Measurements from ENCODE around the gene RNF7.

GRCh38 chr3:141763088-141763750, 25.1 kb downstream of the RNF7 start, which contains the start of gene GRK7:
- no peak for TF ChIP-seq CTCF (IDR thresholded peaks at IDR 0.05; ENCODE audit: extremely low read depth in 1 of 2, insufficient read depth in 1 of 2, low read depth in 1 of 2, low read length in 2 of 2)
- no peak for TF ChIP-seq POLR2A (IDR thresholded peaks at IDR 0.05; ENCODE audit: low read depth, low read length)
- no peak for TF ChIP-seq EZH2 (IDR thresholded peaks at IDR 0.05; ENCODE audit: borderline replicate concordance, low read depth, low read length, severe bottlenecking)
- no peak for TF ChIP-seq MYC (IDR thresholded peaks at IDR 0.05; ENCODE audit: low read depth, low read length)
